Measurements from ENCODE around the gene UST.
"Not testable (repeated sequence)": the region's sequence is repeated elsewhere in the genome, so short reads cannot be mapped to it uniquely, and the experiment has no call there.

UST gene

DNA sequence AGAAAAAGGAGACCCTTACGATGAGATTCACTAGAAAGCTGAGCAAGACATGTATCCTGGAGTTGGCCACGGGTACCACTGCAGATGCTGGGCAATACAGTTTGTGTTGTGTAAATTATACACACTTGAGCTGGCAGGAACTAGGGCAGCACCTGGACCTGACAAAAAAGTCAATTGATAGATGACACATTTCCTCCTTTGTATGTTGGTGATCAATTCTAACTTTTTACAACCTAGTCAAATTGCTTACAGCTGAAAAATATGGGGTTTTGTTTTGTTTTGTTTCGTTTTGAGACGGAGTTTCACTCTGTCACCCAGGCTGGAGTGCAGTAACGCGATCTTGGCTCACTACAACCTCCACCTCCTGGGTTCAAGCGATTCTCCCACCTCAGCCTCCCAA, 108.9 kb downstream of the UST start:
- H3K27me3 ChIP-seq (ENCODE audit: insufficient read depth, low read depth): no peaks in the 10 kb centered on the region
- no peaks in the 10 kb centered on the region for H3K79me2 ChIP-seq (ENCODE audit: insufficient read depth, low read depth)
- no peaks in the 10 kb centered on the region for H3K4me1 ChIP-seq (ENCODE audit: low read depth, poor library complexity, severe bottlenecking)
- TF ChIP-seq, protein P1, sequence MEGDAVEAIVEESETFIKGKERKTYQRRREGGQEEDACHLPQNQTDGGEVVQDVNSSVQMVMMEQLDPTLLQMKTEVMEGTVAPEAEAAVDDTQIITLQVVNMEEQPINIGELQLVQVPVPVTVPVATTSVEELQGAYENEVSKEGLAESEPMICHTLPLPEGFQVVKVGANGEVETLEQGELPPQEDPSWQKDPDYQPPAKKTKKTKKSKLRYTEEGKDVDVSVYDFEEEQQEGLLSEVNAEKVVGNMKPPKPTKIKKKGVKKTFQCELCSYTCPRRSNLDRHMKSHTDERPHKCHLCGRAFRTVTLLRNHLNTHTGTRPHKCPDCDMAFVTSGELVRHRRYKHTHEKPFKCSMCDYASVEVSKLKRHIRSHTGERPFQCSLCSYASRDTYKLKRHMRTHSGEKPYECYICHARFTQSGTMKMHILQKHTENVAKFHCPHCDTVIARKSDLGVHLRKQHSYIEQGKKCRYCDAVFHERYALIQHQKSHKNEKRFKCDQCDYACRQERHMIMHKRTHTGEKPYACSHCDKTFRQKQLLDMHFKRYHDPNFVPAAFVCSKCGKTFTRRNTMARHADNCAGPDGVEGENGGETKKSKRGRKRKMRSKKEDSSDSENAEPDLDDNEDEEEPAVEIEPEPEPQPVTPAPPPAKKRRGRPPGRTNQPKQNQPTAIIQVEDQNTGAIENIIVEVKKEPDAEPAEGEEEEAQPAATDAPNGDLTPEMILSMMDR (conservative IDR thresholded peaks at IDR 0.05; ENCODE audit: low read depth, low read length): no peak
- no peaks in the 10 kb centered on the region for H3K36me3 ChIP-seq (ENCODE audit: insufficient read depth)
- no peak overlapping the region for H3K4me3 ChIP-seq (IDR thresholded peaks at IDR 0.05; ENCODE audit: insufficient read depth, low read depth, low read length)
- no peak overlapping the region for H3K27ac ChIP-seq
- no peaks in the 10 kb centered on the region for H4K20me1 ChIP-seq (ENCODE audit: insufficient read depth)
- no peak overlapping the region for H2AFZ ChIP-seq (ENCODE audit: low read depth)
- H3K9ac ChIP-seq: no peak overlapping the region
- no peak overlapping the region for H3K4me2 ChIP-seq

GRCh38 chr6:148857798-148858390, 111.1 kb downstream of the UST start:
- TF ChIP-seq, protein P1 (conservative IDR thresholded peaks at IDR 0.05; ENCODE audit: low read depth, low read length): no peak
- Histone ChIP-seq H3K36me3 (ENCODE audit: insufficient read depth) (no peaks in the 10 kb centered on the region), H3K27me3 (ENCODE audit: insufficient read depth, low read depth) (no peaks in the 10 kb centered on the region), H3K27ac (no peak overlapping the region), H2AFZ (ENCODE audit: low read depth) (no peak overlapping the region), H3K4me3 (IDR thresholded peaks at IDR 0.05; ENCODE audit: insufficient read depth, low read depth, low read length) (no peak overlapping the region), H3K9ac (no peak overlapping the region), H3K79me2 (ENCODE audit: insufficient read depth, low read depth) (no peaks in the 10 kb centered on the region), H3K4me2 (no peak overlapping the region), H4K20me1 (ENCODE audit: insufficient read depth) (no peaks in the 10 kb centered on the region), H3K4me1 (ENCODE audit: low read depth, poor library complexity, severe bottlenecking) (no peaks in the 10 kb centered on the region)

- not testable (repeated sequence) for H3K36me3 ChIP-seq (ENCODE audit: insufficient read depth); H3K27ac ChIP-seq; H3K4me3 ChIP-seq (IDR thresholded peaks at IDR 0.05; ENCODE audit: insufficient read depth, low read depth, low read length); H3K4me1 ChIP-seq (ENCODE audit: low read depth, poor library complexity, severe bottlenecking); H4K20me1 ChIP-seq (ENCODE audit: insufficient read depth); H3K27me3 ChIP-seq (ENCODE audit: insufficient read depth, low read depth); H3K4me2 ChIP-seq; H3K79me2 ChIP-seq (ENCODE audit: insufficient read depth, low read depth); H2AFZ ChIP-seq (ENCODE audit: low read depth); H3K9ac ChIP-seq
Measured at GRCh38 chr6:148864132-148864531, 117.3 kb downstream of the UST start.

- H3K4me2 ChIP-seq: no peak overlapping the region
- no peak overlapping the region for H3K27ac ChIP-seq
- no peaks in the 10 kb centered on the region for H3K4me1 ChIP-seq (ENCODE audit: low read depth, poor library complexity, severe bottlenecking)
- no peaks in the 10 kb centered on the region for H4K20me1 ChIP-seq (ENCODE audit: insufficient read depth)
- no peak overlapping the region for H3K4me3 ChIP-seq (IDR thresholded peaks at IDR 0.05; ENCODE audit: insufficient read depth, low read depth, low read length)
- H3K27me3 ChIP-seq (ENCODE audit: insufficient read depth, low read depth): no peaks in the 10 kb centered on the region
- TF ChIP-seq, protein P1 (conservative IDR thresholded peaks at IDR 0.05; ENCODE audit: low read depth, low read length): no peak
- H3K9ac ChIP-seq: no peak overlapping the region
- no peak overlapping the region for H2AFZ ChIP-seq (ENCODE audit: low read depth)
- H3K79me2 ChIP-seq (ENCODE audit: insufficient read depth, low read depth): no peaks in the 10 kb centered on the region
- no peaks in the 10 kb centered on the region for H3K36me3 ChIP-seq (ENCODE audit: insufficient read depth)
Measured at GRCh38 chr6:148864941-148865340, 118.1 kb downstream of the UST start.

- TF ChIP-seq, protein P1 (conservative IDR thresholded peaks at IDR 0.05; ENCODE audit: low read depth, low read length): no peak
- Histone ChIP-seq H3K27me3 (ENCODE audit: insufficient read depth, low read depth) (no peaks in the 10 kb centered on the region), H3K4me3 (IDR thresholded peaks at IDR 0.05; ENCODE audit: insufficient read depth, low read depth, low read length) (no peak overlapping the region), H2AFZ (ENCODE audit: low read depth) (no peak overlapping the region), H3K27ac (no peak overlapping the region), H4K20me1 (ENCODE audit: insufficient read depth) (no peaks in the 10 kb centered on the region), H3K36me3 (ENCODE audit: insufficient read depth) (no peaks in the 10 kb centered on the region), H3K4me2 (no peak overlapping the region), H3K79me2 (ENCODE audit: insufficient read depth, low read depth) (no peaks in the 10 kb centered on the region), H3K9ac (no peak overlapping the region), H3K4me1 (ENCODE audit: low read depth, poor library complexity, severe bottlenecking) (no peaks in the 10 kb centered on the region)
Measured at GRCh38 chr6:148866657-148867268, 119.9 kb downstream of the UST start.

Data from KMS-11 (cell line).